Measurements from ENCODE around the gene ZGPAT. TPM values are rescaled to one million over a fixed set of nuclear protein-coding genes. Genes with fewer than 3 reads are reported as not detected.

Gene ZGPAT
- total and polyA plus RNA-seq, 2 of the 13 experiments (the other 11 are each of a cell fraction or from before 2014, with no cell fraction given): 23.0 to 41.9 TPM

DNA sequence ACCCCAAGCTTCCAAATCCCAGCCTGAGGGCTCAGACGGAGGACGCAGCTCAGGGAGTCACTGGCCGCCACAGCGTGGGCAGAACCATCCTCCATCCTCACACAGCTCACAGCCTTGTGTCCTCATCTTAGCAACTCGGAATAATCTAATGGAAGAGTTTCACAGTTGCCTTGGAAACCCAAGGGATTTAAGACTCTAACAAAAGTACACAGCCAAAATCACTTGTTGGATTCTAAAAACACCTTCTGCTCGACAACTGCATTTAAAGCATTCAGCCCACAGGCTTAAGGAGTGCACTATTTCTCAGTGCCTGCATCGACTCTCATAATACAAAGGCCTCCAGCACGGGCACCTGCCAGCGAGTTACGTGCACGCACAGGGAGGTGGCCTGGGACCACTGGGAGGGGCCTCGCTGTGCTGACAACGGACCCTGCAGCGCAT lies 77.9 kb downstream of the ZGPAT start:
- no TSS peak for BruUV-seq (replicated peaks)
- no peaks in the 10 kb centered on the region for H3K9me3 ChIP-seq (ENCODE audit: low read length)
- H3K79me2 ChIP-seq (ENCODE audit: insufficient read depth, low read length): no peaks in the 10 kb centered on the region
- ATAC-seq (no peak), DNase-seq (ENCODE audit: low spot score) (no peak), FAIRE-seq (no peak)
- H3K27ac ChIP-seq (ENCODE audit: extremely low read length, insufficient read depth, low read length): no peak overlapping the region
- in situ Hi-C loops (cut with HindIII; ENCODE audit: extremely low pct_ligation_motif_present, low pct_unique_long_range_greater_than_20kb) (loop anchor here (5.0 to 10.0 kb wide), 2 partner anchors 72 to 81 kb away; partner anchors contain the start of genes ARFRP1 and ZGPAT), intact Hi-C loops (cut with micrococcal nuclease; ENCODE audit: unreplicated experiment) (loop anchor here (2.0 kb wide), 1 partner anchor 79 kb away; the partner anchor contains the start of gene TPD52L2)
- H2AFZ ChIP-seq (ENCODE audit: low read length): no peak overlapping the region
- ChIA-PET POLR2A (interaction anchor here (0.8 to 1.5 kb wide), 6 partner anchors 46 to 277 kb away, joined by 3 to 7 read pairs (median 3); partner anchors contain the start of genes SLC2A4RG, TCEA2 and TPD52L2), CTCF (ENCODE audit: low intra/inter-chr PET ratio, low total read pairs) (interaction anchor here (0.7 to 2.2 kb wide), 6 partner anchors 10 to 189 kb away, joined by 3 to 11 read pairs (median 5); no protein-coding TSS in a partner anchor)
- no peak overlapping the region for H3K4me2 ChIP-seq (ENCODE audit: low read depth, low read length)
- H3K36me3 ChIP-seq (replicated peaks in 1 of 2; ENCODE audit: control insufficient read depth in 1 of 2, insufficient read depth in 2 of 2, low read length in 2 of 2): no peaks in the 10 kb centered on the region
- no peak overlapping the region for H3K9ac ChIP-seq (ENCODE audit: insufficient read depth, low read depth, low read length)
- 63% methylated on average over 14 of the region's 14 CpGs for WGBS (ENCODE audit: low lambda C conversion rate)
- H3K4me1 ChIP-seq (ENCODE audit: insufficient read depth, low read length): peaks cover 36% of the 10 kb centered on the region
- H4K20me1 ChIP-seq (ENCODE audit: insufficient read depth, low read length): no peaks in the 10 kb centered on the region
- H3K27me3 ChIP-seq (ENCODE audit: control insufficient read depth in 1 of 2, insufficient read depth in 2 of 2, low read length in 2 of 2): no peaks in the 10 kb centered on the region
- H3K4me3 ChIP-seq (replicated peaks in 1 of 3; ENCODE audit: insufficient read depth in 1 of 3, low read depth in 2 of 3, low read length in 3 of 3): no peak overlapping the region
- TF ChIP-seq ZNF383 (CRISPR knock-in tag; IDR thresholded peaks at IDR 0.05; ENCODE audit: borderline replicate concordance): no peak
- TF ChIP-seq ZNF773 (CRISPR knock-in tag; IDR thresholded peaks at IDR 0.05; ENCODE audit: borderline replicate concordance): 0 out of 2 replicates have a peak, but pooled peaks have one; percentile 25
- TF ChIP-seq, protein P1, sequence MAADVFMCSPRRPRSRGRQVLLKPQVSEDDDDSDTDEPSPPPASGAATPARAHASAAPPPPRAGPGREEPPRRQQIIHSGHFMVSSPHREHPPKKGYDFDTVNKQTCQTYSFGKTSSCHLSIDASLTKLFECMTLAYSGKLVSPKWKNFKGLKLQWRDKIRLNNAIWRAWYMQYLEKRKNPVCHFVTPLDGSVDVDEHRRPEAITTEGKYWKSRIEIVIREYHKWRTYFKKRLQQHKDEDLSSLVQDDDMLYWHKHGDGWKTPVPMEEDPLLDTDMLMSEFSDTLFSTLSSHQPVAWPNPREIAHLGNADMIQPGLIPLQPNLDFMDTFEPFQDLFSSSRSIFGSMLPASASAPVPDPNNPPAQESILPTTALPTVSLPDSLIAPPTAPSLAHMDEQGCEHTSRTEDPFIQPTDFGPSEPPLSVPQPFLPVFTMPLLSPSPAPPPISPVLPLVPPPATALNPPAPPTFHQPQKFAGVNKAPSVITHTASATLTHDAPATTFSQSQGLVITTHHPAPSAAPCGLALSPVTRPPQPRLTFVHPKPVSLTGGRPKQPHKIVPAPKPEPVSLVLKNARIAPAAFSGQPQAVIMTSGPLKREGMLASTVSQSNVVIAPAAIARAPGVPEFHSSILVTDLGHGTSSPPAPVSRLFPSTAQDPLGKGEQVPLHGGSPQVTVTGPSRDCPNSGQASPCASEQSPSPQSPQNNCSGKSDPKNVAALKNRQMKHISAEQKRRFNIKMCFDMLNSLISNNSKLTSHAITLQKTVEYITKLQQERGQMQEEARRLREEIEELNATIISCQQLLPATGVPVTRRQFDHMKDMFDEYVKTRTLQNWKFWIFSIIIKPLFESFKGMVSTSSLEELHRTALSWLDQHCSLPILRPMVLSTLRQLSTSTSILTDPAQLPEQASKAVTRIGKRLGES (CRISPR knock-in tag; IDR thresholded peaks at IDR 0.05; ENCODE audit: borderline replicate concordance): no peak
- no peak; the same call in 1 of the 2 replicates for TF ChIP-seq TAF1 (CRISPR knock-in tag; IDR thresholded peaks at IDR 0.05)
- TF ChIP-seq NFYC (CRISPR knock-in tag; IDR thresholded peaks at IDR 0.05): no peak
- TF ChIP-seq, protein P2, sequence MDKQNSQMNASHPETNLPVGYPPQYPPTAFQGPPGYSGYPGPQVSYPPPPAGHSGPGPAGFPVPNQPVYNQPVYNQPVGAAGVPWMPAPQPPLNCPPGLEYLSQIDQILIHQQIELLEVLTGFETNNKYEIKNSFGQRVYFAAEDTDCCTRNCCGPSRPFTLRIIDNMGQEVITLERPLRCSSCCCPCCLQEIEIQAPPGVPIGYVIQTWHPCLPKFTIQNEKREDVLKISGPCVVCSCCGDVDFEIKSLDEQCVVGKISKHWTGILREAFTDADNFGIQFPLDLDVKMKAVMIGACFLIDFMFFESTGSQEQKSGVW (CRISPR knock-in tag; IDR thresholded peaks at IDR 0.05; ENCODE audit: borderline replicate concordance): no peak
- no peak for TF ChIP-seq U2AF1 (optimal IDR thresholded peaks at IDR 0.05; ENCODE audit: low read depth, low read length)
- no peak for TF ChIP-seq ZNF782 (CRISPR knock-in tag; IDR thresholded peaks at IDR 0.05; ENCODE audit: borderline replicate concordance)
- 0 out of 2 replicates have a peak, but pooled peaks have one; percentile 31 for TF ChIP-seq ZNF768 (CRISPR knock-in tag; IDR thresholded peaks at IDR 0.05)
- no peak for TF ChIP-seq ZNF749 (CRISPR knock-in tag; IDR thresholded peaks at IDR 0.05; ENCODE audit: borderline replicate concordance)
- TF ChIP-seq ZNF577 (CRISPR knock-in tag; IDR thresholded peaks at IDR 0.05; ENCODE audit: borderline replicate concordance, low read depth): no peak
- TF ChIP-seq, protein P3, sequence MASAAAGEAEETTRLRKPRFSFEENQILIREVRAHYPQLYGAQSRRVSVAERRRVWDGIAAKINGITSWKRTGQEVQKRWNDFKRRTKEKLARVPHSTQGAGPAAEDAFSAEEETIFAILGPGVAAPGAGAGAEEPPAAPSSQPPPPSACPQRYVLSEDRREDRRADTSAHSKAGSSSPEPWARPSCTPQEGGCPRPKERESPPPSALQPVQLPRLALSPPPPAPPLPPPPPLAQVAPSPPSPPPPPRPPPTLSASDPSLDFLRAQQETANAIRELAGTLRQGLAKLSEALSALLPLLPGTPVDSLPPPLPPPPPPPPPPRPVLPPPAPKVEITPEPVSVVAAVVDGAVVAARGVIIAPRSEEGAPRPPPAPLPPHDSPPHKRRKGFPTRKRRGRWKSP (CRISPR knock-in tag; IDR thresholded peaks at IDR 0.05): no peak
- TF ChIP-seq, protein P4, sequence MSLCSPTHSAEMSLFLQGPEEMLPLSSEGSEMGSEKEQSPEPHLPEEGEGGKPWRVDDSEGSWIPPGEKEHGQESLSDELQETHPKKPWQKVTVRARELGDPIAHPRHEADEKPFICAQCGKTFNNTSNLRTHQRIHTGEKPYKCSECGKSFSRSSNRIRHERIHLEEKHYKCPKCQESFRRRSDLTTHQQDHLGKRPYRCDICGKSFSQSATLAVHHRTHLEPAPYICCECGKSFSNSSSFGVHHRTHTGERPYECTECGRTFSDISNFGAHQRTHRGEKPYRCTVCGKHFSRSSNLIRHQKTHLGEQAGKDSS (CRISPR knock-in tag; IDR thresholded peaks at IDR 0.05; ENCODE audit: borderline replicate concordance, low read depth): 0 out of 2 replicates have a peak, but pooled peaks have one; percentile 3
- no peak for TF ChIP-seq ARNT (IDR thresholded peaks at IDR 0.05)
- no peak for TF ChIP-seq CENPX (CRISPR knock-in tag; IDR thresholded peaks at IDR 0.05)
- no peak for TF ChIP-seq ZSCAN20 (CRISPR knock-in tag; IDR thresholded peaks at IDR 0.05; ENCODE audit: borderline replicate concordance)
- TF ChIP-seq NKX3-1 (CRISPR knock-in tag; IDR thresholded peaks at IDR 0.05): no peak
